Stomach (tissue), 9 donors: ENCODE measurements around the gene DNAJC6. TPM values are rescaled to one million over a fixed set of nuclear protein-coding genes. Genes with fewer than 3 reads are reported as not detected.

Source experiments
- DNase-seq, 2 donors: peaks; one replicate each; pipeline versions ENCODE4 v3.0.0 to v3.0.0-alpha.2; 2013 to 2019
- H3K27ac ChIP-seq, 5 donors: fragments of 200-600 bp in 4 of 5; sonication (generic) in 4 of 5; one replicate each; pipeline ENCODE4 v1.5.1; 2013 to 2019; ENCODE audit warnings: mild to moderate bottlenecking in 1 of 5, moderate library complexity in 1 of 5
- H3K27me3 ChIP-seq, 3 donors: fragments of 200-600 bp; sonication (generic); one replicate each; pipeline ENCODE4 v1.5.1; 2017 to 2019; ENCODE audit warnings: mixed run types in 1 of 3
- H3K36me3 ChIP-seq, 4 donors: fragments of 200-600 bp; sonication (generic); 1 replicate in 3 of 4; 2 replicates in 1 of 4; pipeline ENCODE4 v1.5.1; 2016 to 2019
- H3K4me1 ChIP-seq, 4 donors: fragments of 200-600 bp; sonication (generic); one replicate each; pipeline ENCODE4 v1.5.1; 2016 to 2019
- H3K4me3 ChIP-seq, 4 donors: fragments of 200-600 bp; sonication (generic) in 3 of 4; one replicate each; pipeline ENCODE4 v1.5.1; 2016 to 2019; ENCODE audit warnings: mild to moderate bottlenecking in 1 of 4
- H3K9me3 ChIP-seq, 4 donors: fragments of 200-600 bp; sonication (generic); one replicate each; pipeline ENCODE4 v1.5.1; 2016 to 2019
- CTCF ChIP-seq, 7 experiments: fragments of 450-650 bp in 4 of 7; fragments of 200-600 bp in 3 of 7; sonication (generic) in 3 of 7; IDR thresholded peaks; one replicate each; pipeline ENCODE4 v1.5.1; 2016 to 2019; ENCODE audit warnings: antibody characterized with exemption in 7 of 7, control low read depth in 2 of 7, mild to moderate bottlenecking in 1 of 7
- EP300 ChIP-seq: sonication (generic); formaldehyde crosslinking; IDR thresholded peaks from one replicate; pipeline ENCODE4 v1.6.1; 2017; ENCODE audit warnings: antibody characterized with exemption
- POLR2A ChIP-seq, 4 donors: fragments of 450-650 bp; IDR thresholded peaks; one replicate each; pipeline ENCODE4 v1.6.1; 2016; ENCODE audit warnings: antibody characterized with exemption in 4 of 4, control low read depth in 2 of 4, mild to moderate bottlenecking in 1 of 4, moderate library complexity in 1 of 4
- POLR2AphosphoS5 ChIP-seq, 3 donors: sonication (generic); formaldehyde crosslinking; IDR thresholded peaks; one replicate each; pipeline ENCODE4 v1.6.1; 2016; ENCODE audit warnings: antibody characterized with exemption in 3 of 3
- WGBS, 5 donors: extraction: QIAGEN DNeasy Blood & Tissue Kit in 3 of 5; methylation state at CpG; one replicate each; pipeline versions ENCODE4 v1.1.5 to v1.1.7; 2013 to 2018; 5-methylcytosine and 5-hydroxymethylcytosine counted together
- intact Hi-C: fragments of 100-400 bp; cut with DNase I; formaldehyde crosslinking; loops from one replicate; pipeline ENCODE4 v1.15.1; 2023; ENCODE audit warnings: low total_unique reads
- polyA plus RNA-seq, 3 donors: library from polyadenylated mRNA; stranded (reverse); fragments of 200-250 nt; gene quantifications; one replicate each; pipeline ENCODE4 v1.2.3, GENCODE V29; 2013
- total RNA-seq, 5 donors: library from RNA; depleted of rRNA; stranded (reverse); fragments of >200 nt; gene quantifications; one replicate each; pipeline versions ENCODE4 v1.1.0 to v1.2.3, GENCODE V29; 2014 to 2016
- donor health status: healthy with polysubstance abuse.
- donor health status: Bipolar disorder and iron deficiency.
- donor health status: healthy.

Gene DNAJC6
- total and polyA plus RNA-seq, 8 donors = under 0.01 to 7.5 (median 0.68) TPM; not detected in 1

GRCh38 chr1:65434760-65435159, 125.4 kb downstream of the DNAJC6 start:
- Histone ChIP-seq H3K27ac (no peak overlapping the region), H3K27me3 (no peaks in the 10 kb centered on the region), H3K4me3 (no peak overlapping the region), H3K4me1 (peaks cover 0 to 35% (median 17%) of the 10 kb centered on the region in 4 donors), H3K36me3 (peaks cover 0 to 41% (median 30%) of the 10 kb centered on the region in 4 donors), H3K9me3 (no peaks in the 10 kb centered on the region)
- TF ChIP-seq POLR2A (IDR thresholded peaks at IDR 0.05) (no peak), POLR2AphosphoS5 (IDR thresholded peaks at IDR 0.05) (no peak), EP300 (no peak), CTCF (IDR thresholded peaks at IDR 0.05) (no peak)
- intact Hi-C loops = no loop called here
- DNase-seq = no peak
- WGBS, 5 donors = 60 to 87% (median 70%) methylated on average over 3 of the region's 3 CpGs

- H3K27me3 ChIP-seq = no peaks in the 10 kb centered on the region
- TF ChIP-seq POLR2AphosphoS5 (IDR thresholded peaks at IDR 0.05) (no peak), EP300 (no peak), CTCF (IDR thresholded peaks at IDR 0.05) (no peak), POLR2A (IDR thresholded peaks at IDR 0.05) (no peak)
- no peaks in the 10 kb centered on the region for H3K9me3 ChIP-seq
- H3K4me3 ChIP-seq = no peak overlapping the region
- H3K36me3 ChIP-seq = peaks cover 0 to 29% (median 19%) of the 10 kb centered on the region in 4 donors
- intact Hi-C loops = no loop called here
- no peak overlapping the region for H3K27ac ChIP-seq
- peak in 1 of 2 donors; percentile 37 for DNase-seq
- 26 to 51% (median 40%) methylated on average over 2 of the region's 2 CpGs for WGBS, 5 donors
- H3K4me1 ChIP-seq = peaks cover under 1 to 33% (median 15%) of the 10 kb centered on the region in 4 donors
Measured at GRCh38 chr1:65435987-65436386, 126.6 kb downstream of the DNAJC6 start.

GRCh38 chr1:65437616-65438015, 128.3 kb downstream of the DNAJC6 start:
- peaks cover 0 to 14% (median 10%) of the 10 kb centered on the region in 4 donors for H3K36me3 ChIP-seq
- peaks cover 6 to 25% (median 14%) of the 10 kb centered on the region in 4 donors for H3K4me1 ChIP-seq
- H3K4me3 ChIP-seq = no peak overlapping the region
- intact Hi-C loops = no loop called here
- TF ChIP-seq POLR2A (IDR thresholded peaks at IDR 0.05) (no peak), EP300 (no peak), CTCF (IDR thresholded peaks at IDR 0.05) (no peak), POLR2AphosphoS5 (IDR thresholded peaks at IDR 0.05) (no peak)
- 90 to 97% (median 93%) methylated on average over 7 of the region's 7 CpGs for whole genome bisulfite sequencing, 5 donors
- H3K27ac ChIP-seq = peak overlapping the region in 1 of 5 donors; percentile 7
- H3K9me3 ChIP-seq = no peaks in the 10 kb centered on the region
- no peak for DNase-seq
- no peaks in the 10 kb centered on the region for H3K27me3 ChIP-seq

GRCh38 chr1:65440322-65440900, 131.1 kb downstream of the DNAJC6 start:
- H3K4me3 ChIP-seq = no peak overlapping the region
- no peaks in the 10 kb centered on the region for H3K27me3 ChIP-seq
- no peak for DNase-seq
- no peaks in the 10 kb centered on the region for H3K9me3 ChIP-seq
- no peaks in the 10 kb centered on the region for H3K36me3 ChIP-seq
- H3K4me1 ChIP-seq = peaks cover 6 to 24% (median 14%) of the 10 kb centered on the region in 4 donors
- intact Hi-C loops = no loop called here
- no peak for TF ChIP-seq POLR2AphosphoS5 (IDR thresholded peaks at IDR 0.05)
- no peak for TF ChIP-seq POLR2A (IDR thresholded peaks at IDR 0.05)
- no peak for TF ChIP-seq CTCF (IDR thresholded peaks at IDR 0.05)
- TF ChIP-seq EP300 = no peak
- 68 to 80% (median 74%) methylated on average over 12 of the region's 12 CpGs for WGBS, 5 donors
- no peak overlapping the region for H3K27ac ChIP-seq
